ENCODE results near the gene SNX14.
"Not testable (repeated sequence)": the region's sequence is repeated elsewhere in the genome, so short reads cannot be mapped to it uniquely, and the experiment has no call there.

The SNX14 gene

DNA sequence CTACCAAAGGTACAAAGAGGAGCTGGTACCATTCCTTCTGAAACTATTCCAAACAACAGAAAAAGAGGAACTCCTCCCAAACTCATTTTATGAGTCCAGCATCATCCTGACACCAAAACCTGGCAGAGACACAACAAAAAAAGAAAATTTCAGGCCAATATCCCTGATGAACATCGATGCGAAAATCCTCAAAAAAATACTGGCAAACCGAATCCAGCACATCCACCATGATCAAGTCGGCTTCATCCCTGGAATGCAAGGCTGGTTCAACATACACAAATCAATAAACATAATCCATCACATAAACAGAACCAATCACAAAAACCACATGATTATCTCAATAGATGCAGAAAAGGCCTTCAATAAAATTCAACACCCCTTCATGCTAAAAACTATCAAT, 10.8 kb downstream of the SNX14 start:
- not testable (repeated sequence) for H3K23ac ChIP-seq (ENCODE audit: low read depth, low read length, poor library complexity); DNase-seq (ENCODE audit: low spot score); H3K27ac ChIP-seq (replicated peaks; ENCODE audit: low read length); H4K8ac ChIP-seq (ENCODE audit: low read depth, low read length); H3K36me3 ChIP-seq (replicated peaks in 1 of 2; ENCODE audit: control insufficient read depth in 2 of 2, insufficient read depth in 2 of 2, low read length in 2 of 2); H2BK5ac ChIP-seq (ENCODE audit: low read length); H2BK120ac ChIP-seq (ENCODE audit: low read depth, low read length); H3K9ac ChIP-seq (ENCODE audit: low read depth, low read length, poor library complexity); H3K27me3 ChIP-seq (ENCODE audit: control insufficient read depth in 3 of 3, insufficient read depth in 3 of 3, low read depth in 1 of 3, low read length in 3 of 3); H2BK12ac ChIP-seq (ENCODE audit: low read length); H4K91ac ChIP-seq (ENCODE audit: low read depth, low read length, poor library complexity); H3K4me1 ChIP-seq (ENCODE audit: control insufficient read depth in 2 of 2, insufficient read depth in 1 of 2, low read depth in 1 of 2, low read length in 2 of 2); H3K4me3 ChIP-seq (ENCODE audit: low read length in 2 of 2); H3K18ac ChIP-seq (ENCODE audit: low read length); H3K4ac ChIP-seq (ENCODE audit: low read length); H2BK15ac ChIP-seq (ENCODE audit: low read length); H2AFZ ChIP-seq (ENCODE audit: low read length); H3K14ac ChIP-seq (ENCODE audit: low read length); H3K79me1 ChIP-seq (ENCODE audit: low read depth, low read length); H2AK5ac ChIP-seq (ENCODE audit: low read depth, low read length); H3K4me2 ChIP-seq (ENCODE audit: insufficient read depth, low read length, poor library complexity, severe bottlenecking)
- H3K9me3 ChIP-seq (replicated peaks in 1 of 2; ENCODE audit: control insufficient read depth in 2 of 2, insufficient read depth in 1 of 2, low read depth in 1 of 2, low read length in 2 of 2), result peaks cover 0 to 19% of the 10 kb centered on the region in 2 donors
- WGBS, 2 donors (ENCODE audit: extremely low coverage in 2 of 2, insufficient read length in 2 of 2, insufficient replicate concordance in 1 of 2), result no CpG with 5 or more reads among the region's 4 CpGs

DNA sequence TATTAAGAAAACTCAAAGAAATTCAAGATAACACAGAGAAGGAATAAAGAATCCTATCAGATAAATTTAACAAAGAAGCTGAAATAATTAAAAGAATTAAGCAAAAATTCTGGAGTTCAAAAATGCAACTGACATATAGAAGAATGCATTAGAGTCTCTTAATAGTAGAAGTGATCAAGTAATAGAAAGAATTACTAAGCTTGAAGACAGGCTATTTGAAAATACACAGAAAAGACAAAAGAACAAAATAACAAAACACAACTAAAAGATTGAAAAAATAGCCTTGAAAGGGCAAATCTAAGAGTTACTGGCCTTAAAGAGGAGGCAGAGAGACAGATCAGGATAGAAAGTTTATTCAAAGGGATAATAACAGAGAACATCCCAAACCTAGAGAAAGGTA, 12.1 kb downstream of the SNX14 start:
- Histone ChIP-seq H2AK5ac (ENCODE audit: low read depth, low read length) (no peak overlapping the region), H3K4ac (ENCODE audit: low read length) (no peak overlapping the region), H3K36me3 (replicated peaks in 1 of 2; ENCODE audit: control insufficient read depth in 2 of 2, insufficient read depth in 2 of 2, low read length in 2 of 2) (no peaks in the 10 kb centered on the region), H3K14ac (ENCODE audit: low read length) (no peak overlapping the region), H2BK5ac (ENCODE audit: low read length) (no peak overlapping the region), H3K9me3 (replicated peaks in 1 of 2; ENCODE audit: control insufficient read depth in 2 of 2, insufficient read depth in 1 of 2, low read depth in 1 of 2, low read length in 2 of 2) (peaks cover 0 to 15% of the 10 kb centered on the region in 2 donors), H3K23ac (ENCODE audit: low read depth, low read length, poor library complexity) (no peak overlapping the region), H3K27me3 (ENCODE audit: control insufficient read depth in 3 of 3, insufficient read depth in 3 of 3, low read depth in 1 of 3, low read length in 3 of 3) (no peaks in the 10 kb centered on the region), H3K4me1 (ENCODE audit: control insufficient read depth in 2 of 2, insufficient read depth in 1 of 2, low read depth in 1 of 2, low read length in 2 of 2) (no peaks in the 10 kb centered on the region), H4K8ac (ENCODE audit: low read depth, low read length) (no peak overlapping the region), H2BK15ac (ENCODE audit: low read length) (no peak overlapping the region), H2AFZ (ENCODE audit: low read length) (no peak overlapping the region), H2BK12ac (ENCODE audit: low read length) (no peak overlapping the region), H3K4me2 (ENCODE audit: insufficient read depth, low read length, poor library complexity, severe bottlenecking) (no peak overlapping the region), H4K91ac (ENCODE audit: low read depth, low read length, poor library complexity) (no peak overlapping the region), H3K79me1 (ENCODE audit: low read depth, low read length) (peaks cover 2% of the 10 kb centered on the region), H3K9ac (ENCODE audit: low read depth, low read length, poor library complexity) (no peak overlapping the region), H3K27ac (replicated peaks; ENCODE audit: low read length) (no peak overlapping the region), H2BK120ac (ENCODE audit: low read depth, low read length) (no peak overlapping the region), H3K4me3 (ENCODE audit: low read length in 2 of 2) (no peak overlapping the region), H3K18ac (ENCODE audit: low read length) (no peak overlapping the region)
- no peak for DNase-seq (ENCODE audit: low spot score)

DNA sequence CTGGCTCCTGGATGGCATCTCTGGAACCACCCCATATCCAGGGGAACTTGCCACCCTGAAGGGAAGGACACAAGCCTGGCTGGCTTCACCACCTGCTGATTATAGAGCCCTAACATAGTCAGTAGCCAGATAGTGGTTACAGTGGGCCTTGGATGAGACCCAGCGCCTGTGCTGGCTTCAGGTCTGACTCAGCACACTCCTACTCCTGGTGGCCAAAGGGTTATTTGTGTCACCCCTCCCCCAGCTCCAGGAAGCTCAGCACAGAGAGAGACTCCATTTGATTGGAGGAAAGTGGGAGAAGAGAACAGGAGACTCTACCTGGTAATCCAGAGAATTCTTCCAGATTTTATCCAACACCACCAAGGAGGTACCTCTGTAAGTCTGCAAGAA, 12.8 kb downstream of the SNX14 start:
- Histone ChIP-seq H2AFZ (ENCODE audit: low read length) (no peak overlapping the region), H2AK5ac (ENCODE audit: low read depth, low read length) (no peak overlapping the region), H3K4me1 (ENCODE audit: control insufficient read depth in 2 of 2, insufficient read depth in 1 of 2, low read depth in 1 of 2, low read length in 2 of 2) (peaks cover 0 to 3% of the 10 kb centered on the region in 2 donors), H2BK120ac (ENCODE audit: low read depth, low read length) (no peak overlapping the region), H3K27me3 (ENCODE audit: control insufficient read depth in 3 of 3, insufficient read depth in 3 of 3, low read depth in 1 of 3, low read length in 3 of 3) (no peaks in the 10 kb centered on the region), H3K18ac (ENCODE audit: low read length) (no peak overlapping the region), H2BK15ac (ENCODE audit: low read length) (no peak overlapping the region), H3K4me3 (ENCODE audit: low read length in 2 of 2) (no peak overlapping the region), H4K8ac (ENCODE audit: low read depth, low read length) (no peak overlapping the region), H2BK12ac (ENCODE audit: low read length) (no peak overlapping the region), H3K36me3 (replicated peaks in 1 of 2; ENCODE audit: control insufficient read depth in 2 of 2, insufficient read depth in 2 of 2, low read length in 2 of 2) (no peaks in the 10 kb centered on the region), H3K4ac (ENCODE audit: low read length) (no peak overlapping the region), H2BK5ac (ENCODE audit: low read length) (no peak overlapping the region), H3K9ac (ENCODE audit: low read depth, low read length, poor library complexity) (no peak overlapping the region), H3K4me2 (ENCODE audit: insufficient read depth, low read length, poor library complexity, severe bottlenecking) (no peak overlapping the region), H3K14ac (ENCODE audit: low read length) (no peak overlapping the region), H3K79me1 (ENCODE audit: low read depth, low read length) (peaks cover 2% of the 10 kb centered on the region), H4K91ac (ENCODE audit: low read depth, low read length, poor library complexity) (no peak overlapping the region), H3K27ac (replicated peaks; ENCODE audit: low read length) (no peak overlapping the region), H3K9me3 (replicated peaks in 1 of 2; ENCODE audit: control insufficient read depth in 2 of 2, insufficient read depth in 1 of 2, low read depth in 1 of 2, low read length in 2 of 2) (peaks cover 0 to 15% of the 10 kb centered on the region in 2 donors), H3K23ac (ENCODE audit: low read depth, low read length, poor library complexity) (no peak overlapping the region)
- WGBS, 2 donors (ENCODE audit: extremely low coverage in 2 of 2, insufficient read length in 2 of 2, insufficient replicate concordance in 1 of 2), result no CpG with 5 or more reads among the region's 1 CpG
- DNase-seq (ENCODE audit: low spot score), result no peak

- H4K8ac ChIP-seq (ENCODE audit: low read depth, low read length), result no peak overlapping the region
- H3K4me3 ChIP-seq (ENCODE audit: low read length in 2 of 2), result no peak overlapping the region
- no peaks in the 10 kb centered on the region for H3K36me3 ChIP-seq (replicated peaks in 1 of 2; ENCODE audit: control insufficient read depth in 2 of 2, insufficient read depth in 2 of 2, low read length in 2 of 2)
- H3K27ac ChIP-seq (replicated peaks; ENCODE audit: low read length), result no peak overlapping the region
- no peak overlapping the region for H2AK5ac ChIP-seq (ENCODE audit: low read depth, low read length)
- no peak overlapping the region for H2BK12ac ChIP-seq (ENCODE audit: low read length)
- WGBS, 2 donors (ENCODE audit: extremely low coverage in 2 of 2, insufficient read length in 2 of 2, insufficient replicate concordance in 1 of 2), result no CpG with 5 or more reads among the region's 5 CpGs
- H3K4me2 ChIP-seq (ENCODE audit: insufficient read depth, low read length, poor library complexity, severe bottlenecking), result no peak overlapping the region
- H3K4me1 ChIP-seq (ENCODE audit: control insufficient read depth in 2 of 2, insufficient read depth in 1 of 2, low read depth in 1 of 2, low read length in 2 of 2), result peaks cover 0 to 3% of the 10 kb centered on the region in 2 donors
- H3K4ac ChIP-seq (ENCODE audit: low read length), result no peak overlapping the region
- H3K9ac ChIP-seq (ENCODE audit: low read depth, low read length, poor library complexity), result no peak overlapping the region
- no peaks in the 10 kb centered on the region for H3K27me3 ChIP-seq (ENCODE audit: control insufficient read depth in 3 of 3, insufficient read depth in 3 of 3, low read depth in 1 of 3, low read length in 3 of 3)
- H3K14ac ChIP-seq (ENCODE audit: low read length), result no peak overlapping the region
- H3K9me3 ChIP-seq (replicated peaks in 1 of 2; ENCODE audit: control insufficient read depth in 2 of 2, insufficient read depth in 1 of 2, low read depth in 1 of 2, low read length in 2 of 2), result peaks cover 0 to 15% of the 10 kb centered on the region in 2 donors
- DNase-seq (ENCODE audit: low spot score), result no peak
- no peak overlapping the region for H3K23ac ChIP-seq (ENCODE audit: low read depth, low read length, poor library complexity)
- H2AFZ ChIP-seq (ENCODE audit: low read length), result no peak overlapping the region
- no peak overlapping the region for H3K18ac ChIP-seq (ENCODE audit: low read length)
- H2BK5ac ChIP-seq (ENCODE audit: low read length), result no peak overlapping the region
- H2BK15ac ChIP-seq (ENCODE audit: low read length), result no peak overlapping the region
- H3K79me1 ChIP-seq (ENCODE audit: low read depth, low read length), result peaks cover 2% of the 10 kb centered on the region
- H2BK120ac ChIP-seq (ENCODE audit: low read depth, low read length), result no peak overlapping the region
- H4K91ac ChIP-seq (ENCODE audit: low read depth, low read length, poor library complexity), result no peak overlapping the region
Observed at GRCh38 chr6:85580118-85580877, 13.4 kb downstream of the SNX14 start.
